CD4-positive, alpha-beta T cell treated with Interleukin-6 for 4 hours (primary cell): ENCODE measurements around the gene KRTAP5-1.

Experiments
- DNase-seq: peaks from one replicate; pipeline ENCODE4 v3.0.0-alpha.2; 2020; ENCODE audit warnings: mixed read lengths

KRTAP5-1 gene

GRCh38 chr11:1559111-1559951 is 25.8 kb downstream of the KRTAP5-1 start:
- DNase-seq, result no peak

GRCh38 chr11:1558775-1559110 is 26.3 kb downstream of the KRTAP5-1 start:
- no peak for DNase-seq

GRCh38 chr11:1557904-1558774 is 26.9 kb downstream of the KRTAP5-1 start:
- DNase-seq, result no peak

GRCh38 chr11:1557051-1557884 is 27.8 kb downstream of the KRTAP5-1 start:
- no peak for DNase-seq

- DNase-seq, result no peak
These were observed 28.7 kb downstream of the KRTAP5-1 start for GRCh38 chr11:1556278-1556902.

GRCh38 chr11:1555713-1556153 is 29.4 kb downstream of the KRTAP5-1 start:
- no peak for DNase-seq

- no peak for DNase-seq
These were observed 29.9 kb downstream of the KRTAP5-1 start for GRCh38 chr11:1554981-1555712.

GRCh38 chr11:1553808-1554594 is 31.1 kb downstream of the KRTAP5-1 start:
- no peak for DNase-seq

- DNase-seq, result no peak
These were observed 35.4 kb downstream of the KRTAP5-1 start for GRCh38 chr11:1549338-1550330.

- no peak for DNase-seq
These were observed 36.6 kb downstream of the KRTAP5-1 start for GRCh38 chr11:1548221-1549070.

GRCh38 chr11:1547467-1548098 is 37.5 kb downstream of the KRTAP5-1 start:
- DNase-seq, result no peak

GRCh38 chr11:1546536-1547466 is 38.3 kb downstream of the KRTAP5-1 start:
- DNase-seq, result peak; percentile 54

GRCh38 chr11:1546077-1546535 is 39.0 kb downstream of the KRTAP5-1 start:
- DNase-seq, result no peak

- DNase-seq, result no peak
These were observed 39.7 kb downstream of the KRTAP5-1 start for GRCh38 chr11:1545432-1545831.

GRCh38 chr11:1544536-1544935 is 40.5 kb downstream of the KRTAP5-1 start:
- DNase-seq, result no peak

GRCh38 chr11:1543606-1544263 is 41.3 kb downstream of the KRTAP5-1 start:
- no peak for DNase-seq
